ENCODE measurements around the gene CSGALNACT2. TPM values are rescaled to one million over a fixed set of nuclear protein-coding genes. Genes with fewer than 3 reads are reported as not detected.
"Not testable (repeated sequence)": the region's sequence is repeated elsewhere in the genome, so short reads cannot be mapped to it uniquely, and the experiment has no call there.

CSGALNACT2 gene
- total RNA-seq, 1 donor from 2014 or later = 6.6 TPM

DNA sequence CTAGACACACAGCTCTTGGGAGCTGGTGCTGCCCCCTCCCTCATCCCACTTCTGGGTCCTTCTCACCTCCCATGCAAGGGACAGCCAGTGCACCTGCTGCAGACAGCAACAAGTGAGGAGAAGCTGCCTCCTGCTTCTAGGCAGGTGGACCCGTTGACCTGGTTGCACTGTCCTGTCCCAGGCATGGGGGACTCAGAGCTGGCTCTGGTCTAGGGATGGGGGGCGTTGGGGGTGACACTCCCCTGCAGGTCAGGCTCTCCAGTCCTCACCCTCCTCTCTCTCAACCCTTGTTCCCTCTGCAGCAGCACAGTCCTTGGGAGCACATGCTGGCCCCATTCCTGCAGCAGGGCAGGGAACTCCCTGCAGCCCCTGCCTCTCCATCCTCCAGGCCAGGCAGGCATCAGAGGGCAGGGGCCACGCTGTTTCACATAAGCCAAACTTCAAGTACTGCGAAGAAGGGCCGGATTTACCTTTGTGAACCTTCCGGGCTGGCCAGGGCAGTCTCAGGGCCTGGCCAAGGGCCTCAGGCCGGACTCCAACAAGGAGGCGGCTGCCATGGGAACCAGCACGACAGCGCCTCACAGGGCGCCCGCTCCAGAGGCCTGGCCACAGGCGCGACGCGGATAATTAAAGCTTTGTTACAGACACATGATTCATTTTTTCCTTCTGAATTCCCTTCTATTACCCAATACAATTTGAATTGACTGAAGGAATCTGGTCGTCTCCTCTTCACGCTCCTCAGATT, 80.1 kb downstream of the CSGALNACT2 start:
- intact Hi-C loops (cut with DNase I) = no loop called here
- ATAC-seq (ENCODE audit: poor library complexity) (no peak), DNase-seq (peak; percentile 40)

DNA sequence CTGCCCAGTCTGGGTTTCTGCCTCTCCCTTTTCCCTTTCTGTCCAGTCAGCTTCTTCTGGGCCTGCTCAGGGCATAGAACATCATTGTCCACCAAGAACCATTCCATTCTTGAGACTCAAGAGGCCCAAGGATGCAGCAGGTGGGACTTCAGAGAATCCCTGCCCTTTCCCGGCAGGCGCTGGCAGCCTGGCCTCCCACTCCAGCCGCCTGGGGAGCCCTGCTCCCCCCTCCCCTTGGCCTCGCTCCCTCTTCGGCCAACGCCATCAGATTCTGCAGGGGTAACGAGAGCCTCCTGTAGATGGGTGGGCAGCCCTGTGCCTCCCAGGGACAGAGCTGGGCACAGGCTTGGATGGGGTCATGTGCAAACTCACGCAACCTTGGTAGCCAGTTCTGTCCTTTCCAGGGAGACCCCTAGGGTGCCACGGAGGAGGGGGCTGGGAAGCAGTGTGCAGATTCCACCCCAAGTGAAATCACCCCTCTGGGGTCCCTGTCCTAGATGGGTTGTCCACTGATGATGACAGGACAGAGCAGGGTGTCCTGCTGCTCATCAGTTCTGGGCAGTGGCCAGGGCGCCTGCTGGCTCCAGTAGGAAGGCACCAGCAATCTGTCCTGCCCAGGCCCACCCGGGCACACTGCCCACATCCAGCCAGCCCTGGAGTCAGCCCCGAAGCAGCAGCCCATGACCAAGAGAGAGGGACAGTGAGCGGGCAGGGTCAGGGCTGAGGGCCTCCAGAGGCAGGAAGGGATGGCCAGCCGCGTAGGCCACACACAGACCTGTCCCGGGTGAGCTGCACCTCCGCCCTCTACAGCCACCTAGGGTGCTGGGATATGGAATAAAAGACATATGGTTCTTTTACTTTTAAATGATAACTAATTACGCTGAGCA, 80.9 kb downstream of the CSGALNACT2 start:
- intact Hi-C loops (cut with DNase I) = no loop called here
- DNase-seq = peak; percentile 28
- no peak for ATAC-seq (ENCODE audit: poor library complexity)

DNA sequence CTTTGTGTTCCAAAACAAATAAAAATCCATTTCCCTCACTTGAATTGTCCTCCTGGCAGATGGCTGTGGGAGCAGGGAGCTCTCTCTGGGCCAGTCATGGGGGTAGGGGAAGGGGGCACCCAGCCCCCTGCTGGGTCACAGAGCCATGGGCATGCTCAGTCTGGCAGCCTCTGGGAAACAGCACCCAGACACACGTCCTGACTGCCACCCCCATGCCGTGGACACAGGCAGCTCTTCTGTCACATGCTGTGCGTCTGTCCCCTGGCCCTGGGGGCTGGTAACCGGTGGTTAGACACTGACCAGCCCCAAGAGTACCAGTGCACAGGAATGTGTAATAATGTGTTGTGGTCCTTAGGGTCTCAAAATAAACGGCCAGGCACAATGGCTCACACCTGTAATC, 81.6 kb downstream of the CSGALNACT2 start:
- intact Hi-C loops (cut with DNase I) = no loop called here
- ATAC-seq (ENCODE audit: poor library complexity) (no peak), DNase-seq (peak; percentile 10)

DNA sequence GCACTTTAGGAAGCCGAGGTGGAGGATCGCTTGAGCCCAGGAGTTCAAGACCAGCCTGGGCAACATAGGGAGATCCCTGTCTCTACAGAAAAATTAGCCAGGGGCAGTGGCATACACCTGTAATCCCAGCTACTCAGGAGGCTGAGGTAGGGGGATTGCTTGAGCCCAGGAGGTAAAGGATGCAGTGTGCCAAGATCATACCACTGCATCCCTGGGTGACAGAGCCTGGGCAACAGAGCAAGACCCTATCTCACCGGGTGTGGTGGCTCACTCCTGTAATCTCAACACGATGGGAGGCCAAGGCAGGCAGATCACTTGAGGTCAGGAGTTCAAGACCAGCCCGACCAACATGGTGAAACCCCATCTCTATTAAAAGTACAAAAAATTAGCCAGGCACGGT, 82.0 kb downstream of the CSGALNACT2 start:
- intact Hi-C loops (cut with DNase I); ATAC-seq (ENCODE audit: poor library complexity): not testable (repeated sequence)
- peak; percentile 3 for DNase-seq

DNA sequence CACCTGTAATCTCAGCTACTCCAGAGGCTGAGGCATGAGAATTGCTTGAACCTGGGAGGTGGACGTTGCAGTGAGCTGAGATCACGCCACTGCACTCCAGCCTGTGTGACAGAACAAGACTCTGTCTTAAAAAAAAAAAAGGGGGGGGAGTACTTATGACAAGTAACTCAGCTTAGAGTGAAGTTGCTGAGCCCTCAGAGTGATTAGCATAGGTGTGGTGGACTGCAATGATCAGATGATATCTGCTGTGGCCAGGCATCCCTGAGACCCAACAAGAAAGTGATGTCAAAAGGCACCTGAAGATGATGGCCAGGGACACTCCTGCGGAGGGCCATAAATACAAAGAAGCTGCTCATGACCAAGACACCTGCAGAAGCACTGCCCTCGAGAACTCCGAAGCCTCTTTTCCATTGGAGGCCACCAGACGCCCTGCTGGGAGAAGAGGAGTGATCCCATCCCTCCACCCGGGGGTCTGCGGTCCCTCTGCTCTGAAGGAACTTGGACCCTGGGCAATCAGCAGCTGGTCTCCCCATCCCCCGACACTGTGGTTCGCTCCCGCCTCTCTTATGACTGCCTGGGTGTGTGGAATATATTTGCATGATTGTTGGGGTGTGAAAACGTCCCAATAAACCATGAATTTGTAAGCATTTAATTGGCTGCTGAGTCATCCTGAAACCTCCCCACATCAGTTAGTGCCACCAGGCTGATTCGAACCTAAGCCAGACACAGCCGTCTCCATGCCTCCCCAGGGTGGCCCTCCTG, 82.6 kb downstream of the CSGALNACT2 start:
- intact Hi-C loops (cut with DNase I) = no loop called here
- ATAC-seq (ENCODE audit: poor library complexity) (no peak), DNase-seq (peak; percentile 22)

DNA sequence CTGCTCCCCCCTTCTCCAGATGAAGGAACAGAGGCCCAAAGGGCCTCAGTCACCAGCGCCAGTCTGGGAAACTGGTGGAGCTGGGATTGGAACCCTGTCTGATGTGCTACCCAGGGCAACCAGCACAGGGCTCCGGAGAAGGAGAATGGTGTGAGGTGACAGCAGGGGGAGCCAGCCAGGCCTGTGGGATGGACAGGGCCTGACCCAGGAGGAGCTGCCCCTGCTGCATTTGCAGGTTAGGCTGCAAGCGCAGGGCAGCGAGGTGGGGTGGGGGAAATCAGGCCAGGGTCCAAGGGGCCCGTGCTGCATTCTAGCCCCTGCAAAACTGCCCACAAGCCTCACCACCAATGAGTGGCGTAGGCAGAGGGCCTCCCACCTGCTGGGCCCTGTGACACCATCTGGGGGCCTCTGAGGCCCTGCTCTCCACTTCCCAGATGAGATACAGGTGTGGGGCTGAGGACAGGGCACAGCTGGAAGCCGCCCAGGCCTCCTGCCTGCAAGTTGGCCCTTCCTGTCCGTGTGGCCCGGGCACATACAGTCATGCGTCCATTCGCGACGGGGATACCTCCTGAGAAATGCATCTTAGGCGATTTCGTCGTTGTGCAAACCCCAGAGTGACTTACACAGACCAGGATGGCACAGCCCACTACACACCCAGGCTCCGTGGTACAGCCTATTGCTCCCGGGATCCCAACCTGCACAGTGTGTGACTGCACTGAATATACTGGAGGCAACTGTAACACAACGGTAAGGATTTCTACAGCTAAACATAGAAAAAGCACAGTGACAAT, 83.4 kb downstream of the CSGALNACT2 start:
- DNase-seq (peak; percentile 27), ATAC-seq (ENCODE audit: poor library complexity) (no peak)
- intact Hi-C loops (cut with DNase I) = no loop called here

DNA sequence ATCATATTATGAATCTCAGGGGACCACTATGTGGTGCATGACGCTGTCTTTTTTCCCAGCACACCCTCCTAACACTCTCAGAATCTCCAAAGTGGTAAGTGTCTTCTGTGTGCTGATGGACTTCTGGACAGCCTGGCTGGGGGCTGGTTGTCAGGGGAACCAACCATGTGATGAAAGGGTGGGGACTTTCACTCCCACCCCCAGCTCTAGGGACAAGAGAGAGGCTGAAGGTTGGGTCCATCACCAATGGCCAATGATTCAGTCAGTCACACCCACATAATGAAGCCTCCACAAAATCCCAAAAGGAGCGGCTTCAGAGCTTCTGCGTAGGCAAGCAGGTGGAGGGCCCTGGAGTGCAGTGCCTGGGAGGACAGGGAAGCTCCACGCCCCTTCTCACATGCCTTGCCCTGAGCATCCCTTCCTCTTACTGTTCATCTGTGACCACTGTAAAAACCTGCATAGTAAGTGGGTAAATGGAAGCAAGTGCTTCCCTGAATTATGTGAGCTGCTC, 84.0 kb downstream of the CSGALNACT2 start:
- DNase-seq (peak; percentile 12), ATAC-seq (ENCODE audit: poor library complexity) (no peak)
- intact Hi-C loops (cut with DNase I) = no loop called here

DNA sequence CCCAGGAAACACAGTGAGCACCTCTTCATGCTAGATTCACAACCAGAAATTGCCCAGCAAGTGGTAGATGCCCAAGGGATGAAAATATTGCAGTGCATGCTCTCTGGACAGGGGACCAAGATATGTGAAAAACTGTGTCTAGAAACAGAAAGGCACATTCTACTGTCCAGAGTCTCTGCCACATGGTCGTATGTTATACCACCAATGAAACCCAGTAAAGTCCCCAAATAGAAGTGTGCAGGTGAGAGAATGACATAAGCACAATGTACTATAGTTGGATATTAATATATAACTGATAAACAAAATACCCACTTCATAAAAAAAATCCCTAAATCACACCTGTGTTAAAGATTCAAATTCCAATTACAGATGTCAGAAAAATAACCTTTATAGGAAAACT, 84.8 kb downstream of the CSGALNACT2 start:
- ATAC-seq (ENCODE audit: poor library complexity) (no peak), DNase-seq (no peak)
- intact Hi-C loops (cut with DNase I) = no loop called here

DNA sequence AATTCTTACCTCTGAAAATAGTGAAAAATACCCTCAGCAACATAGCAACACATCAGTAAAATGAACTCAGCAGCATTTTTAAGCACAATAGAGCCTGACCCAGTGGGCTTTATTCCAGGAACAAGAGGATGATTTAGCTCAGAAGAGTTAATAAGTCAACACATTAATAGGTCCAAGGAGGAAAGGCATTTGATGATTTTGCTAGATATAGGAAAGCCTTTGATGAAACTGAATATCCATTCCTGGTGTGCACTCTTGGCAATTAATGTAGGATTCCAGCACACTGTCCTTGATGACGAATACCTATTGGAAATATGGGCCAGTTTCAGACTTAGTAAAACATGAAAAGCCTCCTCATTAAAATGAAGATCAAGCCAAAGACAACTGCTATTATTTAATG, 86.1 kb downstream of the CSGALNACT2 start:
- DNase-seq (no peak), ATAC-seq (ENCODE audit: poor library complexity) (no peak)
- intact Hi-C loops (cut with DNase I) = no loop called here

DNA sequence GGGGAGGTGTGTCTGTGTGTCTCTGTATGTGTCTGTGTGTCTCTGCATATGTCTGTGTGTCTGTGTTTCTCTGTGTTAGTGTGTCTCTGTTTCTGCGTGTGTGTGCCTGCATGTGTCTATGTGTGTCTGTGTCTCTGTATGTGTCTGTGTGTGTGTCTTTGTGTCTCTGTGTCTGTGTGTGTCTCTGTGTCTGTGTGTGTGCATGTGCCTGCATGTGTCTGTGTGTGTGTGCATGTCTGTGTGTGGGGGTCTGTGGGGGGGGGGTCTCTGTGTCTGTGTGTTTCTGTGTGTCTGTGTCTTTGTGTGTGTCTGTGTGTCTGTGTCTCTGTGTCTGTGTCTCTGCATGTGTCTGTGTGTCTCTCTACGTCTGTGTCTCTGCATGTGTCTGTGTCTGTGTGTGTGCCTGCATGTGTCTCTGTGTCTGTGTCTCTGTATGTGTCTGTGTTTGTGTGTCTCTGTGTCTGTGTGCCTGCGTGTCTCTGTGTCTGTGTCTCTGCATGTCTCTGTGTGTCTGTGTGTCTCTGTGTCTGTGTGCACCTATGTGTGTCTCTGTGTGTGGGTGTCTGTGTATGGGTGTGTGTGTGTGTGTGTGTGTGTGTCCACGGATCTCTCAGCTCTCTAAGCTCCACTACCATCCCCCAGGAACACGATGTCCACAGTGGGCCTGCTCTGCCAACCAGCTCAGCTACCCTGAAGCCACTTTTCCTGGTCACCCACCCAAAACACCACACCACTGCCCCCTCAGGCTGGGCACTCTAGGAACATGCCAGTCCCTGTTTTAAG, 87.0 kb downstream of the CSGALNACT2 start:
- DNase-seq (peak; percentile 14), ATAC-seq (ENCODE audit: poor library complexity) (no peak)
- intact Hi-C loops (cut with DNase I) = no loop called here

DNA sequence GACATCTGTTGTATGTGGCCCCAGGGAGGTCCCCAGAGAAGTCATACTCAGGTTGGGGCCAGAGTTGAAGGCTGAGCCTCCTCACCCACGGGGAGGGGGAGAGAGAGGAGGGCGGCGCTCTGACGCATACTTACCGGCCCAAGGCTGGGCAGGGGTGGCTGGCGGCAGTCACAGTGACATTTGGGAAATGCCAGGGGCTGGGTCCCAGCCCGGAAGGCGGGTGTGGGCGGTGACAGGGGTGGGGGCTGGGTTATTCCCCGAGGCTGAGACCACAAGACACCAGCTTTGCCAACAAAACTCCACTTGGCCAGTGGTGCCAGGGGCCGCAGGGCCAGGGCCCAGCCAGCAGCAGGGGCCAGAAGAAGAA, 87.5 kb downstream of the CSGALNACT2 start:
- no peak for ATAC-seq (ENCODE audit: poor library complexity)

DNA sequence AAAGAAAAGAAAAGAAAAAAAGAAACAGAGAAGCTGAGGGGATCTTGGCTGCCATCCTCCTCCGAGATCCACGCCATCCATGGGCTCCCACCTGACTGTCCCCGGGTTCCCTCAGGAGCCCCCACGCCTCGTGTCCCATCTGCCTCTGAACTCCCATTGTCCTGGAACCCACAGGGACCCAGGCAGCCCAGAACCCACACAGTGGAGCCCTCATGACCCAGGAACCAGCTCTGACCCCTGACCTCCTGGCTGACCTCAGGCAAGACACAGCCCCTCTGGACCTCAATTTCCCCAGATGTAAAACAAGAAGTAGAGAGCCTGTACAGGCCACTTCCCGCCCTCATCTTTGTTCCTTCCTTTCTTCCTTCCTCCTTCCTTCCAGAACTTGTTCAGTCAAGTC, 88.2 kb downstream of the CSGALNACT2 start:
- ATAC-seq (ENCODE audit: poor library complexity) (no peak), DNase-seq (no peak)
- intact Hi-C loops (cut with DNase I) = no loop called here

More for the DNA sequence above, 87.5 kb downstream of the CSGALNACT2 start:
- DNase-seq = peak; percentile 20
- intact Hi-C loops (cut with DNase I) = no loop called here

DNA sequence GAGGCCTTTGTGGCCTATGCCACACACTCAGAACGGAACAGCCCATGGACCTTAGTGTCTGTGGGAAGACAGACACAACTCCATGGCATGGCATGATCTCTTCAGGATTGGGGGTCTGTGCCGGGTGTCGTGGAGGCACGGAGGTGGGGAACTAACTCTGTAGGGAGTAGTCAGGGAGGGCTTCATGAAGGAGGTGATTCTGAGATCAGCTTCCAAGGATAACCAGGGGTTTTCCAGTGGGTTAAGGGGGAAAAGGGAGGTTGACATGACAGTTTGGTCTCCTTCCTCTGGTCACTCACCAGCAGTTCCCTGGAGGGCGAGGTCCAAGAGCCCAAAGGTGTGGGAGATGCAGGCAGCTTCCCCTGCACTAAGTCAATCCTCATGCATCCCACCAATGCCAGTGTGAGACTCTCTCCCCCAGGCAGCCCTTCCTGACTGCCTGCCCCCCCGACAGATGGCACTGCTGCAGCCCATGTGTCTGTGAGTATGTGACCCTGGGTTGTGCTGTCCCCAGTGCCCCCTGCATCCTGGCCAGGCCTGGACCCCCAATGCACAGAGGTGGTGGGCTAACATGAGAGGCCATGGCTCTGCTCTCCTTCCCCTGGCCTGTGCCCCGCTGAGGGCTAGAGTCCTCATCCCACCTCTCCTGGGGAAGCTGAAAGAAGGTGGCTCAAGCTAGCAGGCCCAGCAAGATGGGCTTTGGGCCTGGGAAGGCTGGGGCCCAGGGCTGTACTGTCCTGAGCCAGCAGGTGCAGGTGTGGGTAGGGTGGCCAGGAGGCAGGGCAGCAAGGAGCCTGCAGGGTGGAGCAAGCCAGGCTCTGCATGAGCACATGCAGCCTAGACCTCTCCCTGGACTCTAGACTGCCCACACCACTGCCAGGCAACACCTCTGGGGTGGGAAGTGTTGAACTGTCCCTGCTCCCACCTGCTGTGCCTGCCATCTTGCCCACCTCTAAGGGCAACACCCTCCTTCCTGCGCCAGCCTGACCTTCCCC, 88.9 kb downstream of the CSGALNACT2 start:
- ATAC-seq (ENCODE audit: poor library complexity) (no peak), DNase-seq (no peak)
- intact Hi-C loops (cut with DNase I) = no loop called here

DNA sequence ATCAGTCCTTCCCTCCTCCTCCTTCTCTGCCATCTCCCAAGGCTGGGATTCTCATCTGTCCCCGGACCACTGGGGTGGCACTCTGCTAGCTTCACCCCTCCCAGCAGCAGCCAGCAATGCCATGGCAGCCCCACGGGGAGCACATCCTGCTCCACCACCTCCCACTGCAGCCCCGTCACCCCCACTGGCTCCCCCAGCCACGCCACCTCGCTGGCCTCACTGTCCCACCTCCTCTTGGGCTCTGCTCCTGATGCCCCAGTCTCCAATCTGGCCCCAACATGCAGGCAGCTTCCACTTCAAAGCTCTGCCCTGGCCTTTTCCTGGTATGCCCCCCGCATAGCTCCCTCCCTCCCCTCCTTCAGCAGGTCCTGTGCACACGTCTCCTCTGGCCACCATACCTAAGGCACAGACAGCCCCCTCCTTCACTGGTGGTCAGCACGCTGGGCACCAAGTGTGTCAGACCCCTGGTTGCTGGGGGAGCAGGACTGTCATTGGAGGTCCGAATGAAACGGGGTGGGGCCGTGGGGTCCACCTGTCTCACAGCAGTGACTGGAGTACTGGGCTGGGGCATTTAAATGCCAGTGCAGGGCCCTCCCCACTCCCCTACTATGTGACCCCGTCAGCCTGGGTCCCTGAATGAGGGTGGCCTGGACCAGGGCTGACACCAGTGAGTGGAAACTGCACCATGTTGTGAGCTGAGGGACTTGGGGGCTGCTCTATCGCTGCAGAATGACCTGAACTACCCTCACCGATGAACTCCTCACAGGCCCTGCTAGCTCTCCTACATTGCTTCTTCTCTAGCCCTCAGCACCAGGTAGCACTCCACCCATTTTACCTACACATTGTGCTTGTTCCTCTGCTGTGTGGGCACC, 89.9 kb downstream of the CSGALNACT2 start:
- DNase-seq (peak; percentile 31), ATAC-seq (ENCODE audit: poor library complexity) (no peak)
- intact Hi-C loops (cut with DNase I) = no loop called here

DNA sequence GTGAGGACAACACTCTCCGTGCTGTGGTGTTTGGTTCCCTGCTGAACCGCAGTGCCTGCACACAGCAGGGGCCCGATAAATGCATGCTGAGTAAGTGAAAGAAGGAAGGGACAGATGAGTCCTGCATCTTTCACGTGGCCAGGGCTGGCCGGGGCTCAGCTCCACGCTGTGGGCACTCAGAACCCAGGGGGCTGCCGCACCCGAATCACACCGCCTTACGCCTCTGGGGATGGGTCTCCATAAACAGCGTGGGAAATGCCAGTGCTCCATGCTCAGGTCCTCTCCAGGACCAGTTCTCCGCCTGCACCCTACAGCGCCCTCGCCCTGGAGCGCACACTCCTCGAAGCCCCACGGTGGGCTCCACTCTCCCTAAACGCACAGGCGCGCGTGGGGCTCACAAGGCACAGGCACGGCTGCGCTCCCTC, 90.5 kb downstream of the CSGALNACT2 start:
- ATAC-seq (ENCODE audit: poor library complexity) = no peak
- peak; percentile 22 for DNase-seq
- intact Hi-C loops (cut with DNase I) = no loop called here
